A549 treated with Hydrocortisone at 1 μM for 4 hours (cell line): ENCODE data around the gene MKS1. TPM values are rescaled to one million over a fixed set of nuclear protein-coding genes. Genes with fewer than 3 reads are reported as not detected.

Experiments used
- total RNA-seq: library from RNA; stranded (reverse); fragments of 200-300 nt; extraction: Qiagen RNA extraction; gene quantifications from 5 replicates; pipeline ENCODE4 v1.2.3, GENCODE V29; 2022

Gene MKS1
- total RNA-seq = 10.6 to 12.6 TPM (median 12.2 TPM) in 5 replicates

GRCh38 chr17:58219007-58219788 is at the start of gene MKS1:
Gene MKS1, minus strand, starts transcription at chr17:58219255. Its CDS starts 25 bp downstream, at chr17:58219230.

GRCh38 chr17:58238147-58238634 is 19.1 kb upstream of the MKS1 start, which contains the start of gene LPO:
Gene LPO, plus strand, starts transcription at chr17:58238584. Its CDS starts 4,396 bp downstream, at chr17:58242980.

GRCh38 chr17:58192612-58193011 is 26.4 kb downstream of the MKS1 start, which contains the start of gene EPX:
Gene EPX, plus strand, starts transcription at chr17:58192726. Its CDS starts 121 bp downstream, at chr17:58192847.

GRCh38 chr17:58166682-58167081 is 52.4 kb downstream of the MKS1 start, which contains the start of gene OR4D2:
Gene OR4D2, plus strand, starts transcription at chr17:58166982. Its CDS starts 2,674 bp downstream, at chr17:58169656.

Other genes starting within 250 kb of the MKS1 start
- gene VEZF1, start 231.0 kb downstream of the MKS1 start, total RNA-seq = 37.1 to 56.0 TPM (median 48.1 TPM) in 5 replicates
- gene SRSF1, start 212.0 kb downstream of the MKS1 start, total RNA-seq = 214 to 324 TPM (median 239 TPM) in 5 replicates
- 23.5 to 25.9 TPM (median 24.0 TPM) in 5 replicates for gene DYNLL2, start 135.8 kb downstream of the MKS1 start, total RNA-seq
- gene OR4D1, start 70.9 kb downstream of the MKS1 start, total RNA-seq = 0.02 TPM in 1 of 5 replicates, not detected in the others
- gene OR4D2, start 52.3 kb downstream of the MKS1 start, total RNA-seq = not detected in 5 replicates
- not detected in 5 replicates for gene EPX, start 26.5 kb downstream of the MKS1 start, total RNA-seq
- 0.07 TPM in 1 of 5 replicates, not detected in the others for gene LPO, start 19.3 kb upstream of the MKS1 start, total RNA-seq
- gene MPO, start 61.7 kb upstream of the MKS1 start, total RNA-seq = not detected in 5 replicates
- gene TSPOAP1, start 109.5 kb upstream of the MKS1 start, total RNA-seq = not detected in 5 replicates
- 96.4 to 171 TPM (median 148 TPM) in 5 replicates for gene SUPT4H1, start 132.9 kb upstream of the MKS1 start, total RNA-seq
- 0.18 to 0.45 TPM (median 0.24 TPM) in 5 replicates for gene RNF43, start 198.3 kb upstream of the MKS1 start, total RNA-seq